ENCODE data around the gene PLCG2.

Gene PLCG2

DNA sequence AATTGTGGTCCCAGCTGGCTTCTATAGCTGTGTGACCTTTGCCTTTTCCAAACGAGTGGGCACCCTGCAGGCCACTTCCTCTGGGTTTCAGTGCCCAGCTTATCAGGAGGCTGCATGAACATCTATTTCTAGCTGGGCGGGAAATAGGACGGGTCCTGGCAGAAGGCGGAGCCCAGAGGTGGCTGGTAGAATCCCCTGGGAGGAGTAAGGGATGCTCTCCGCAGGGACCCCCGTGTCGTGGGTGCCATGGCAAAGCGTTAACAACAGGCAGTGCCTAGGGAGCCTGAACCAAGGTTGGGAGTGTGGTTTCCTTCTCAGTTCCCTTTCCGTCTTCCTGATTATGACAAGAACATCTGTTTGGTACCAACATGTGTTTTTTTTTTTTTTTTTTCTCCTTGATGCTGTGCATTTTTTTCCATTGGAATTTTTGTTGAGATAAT lies 58.2 kb downstream of the PLCG2 start:
- DNase-seq (ENCODE audit: low spot score) = no peak
- TF ChIP-seq, protein P1, sequence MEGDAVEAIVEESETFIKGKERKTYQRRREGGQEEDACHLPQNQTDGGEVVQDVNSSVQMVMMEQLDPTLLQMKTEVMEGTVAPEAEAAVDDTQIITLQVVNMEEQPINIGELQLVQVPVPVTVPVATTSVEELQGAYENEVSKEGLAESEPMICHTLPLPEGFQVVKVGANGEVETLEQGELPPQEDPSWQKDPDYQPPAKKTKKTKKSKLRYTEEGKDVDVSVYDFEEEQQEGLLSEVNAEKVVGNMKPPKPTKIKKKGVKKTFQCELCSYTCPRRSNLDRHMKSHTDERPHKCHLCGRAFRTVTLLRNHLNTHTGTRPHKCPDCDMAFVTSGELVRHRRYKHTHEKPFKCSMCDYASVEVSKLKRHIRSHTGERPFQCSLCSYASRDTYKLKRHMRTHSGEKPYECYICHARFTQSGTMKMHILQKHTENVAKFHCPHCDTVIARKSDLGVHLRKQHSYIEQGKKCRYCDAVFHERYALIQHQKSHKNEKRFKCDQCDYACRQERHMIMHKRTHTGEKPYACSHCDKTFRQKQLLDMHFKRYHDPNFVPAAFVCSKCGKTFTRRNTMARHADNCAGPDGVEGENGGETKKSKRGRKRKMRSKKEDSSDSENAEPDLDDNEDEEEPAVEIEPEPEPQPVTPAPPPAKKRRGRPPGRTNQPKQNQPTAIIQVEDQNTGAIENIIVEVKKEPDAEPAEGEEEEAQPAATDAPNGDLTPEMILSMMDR (IDR thresholded peaks at IDR 0.05; ENCODE audit: extremely low read depth, missing control alignments) = no peak

DNA sequence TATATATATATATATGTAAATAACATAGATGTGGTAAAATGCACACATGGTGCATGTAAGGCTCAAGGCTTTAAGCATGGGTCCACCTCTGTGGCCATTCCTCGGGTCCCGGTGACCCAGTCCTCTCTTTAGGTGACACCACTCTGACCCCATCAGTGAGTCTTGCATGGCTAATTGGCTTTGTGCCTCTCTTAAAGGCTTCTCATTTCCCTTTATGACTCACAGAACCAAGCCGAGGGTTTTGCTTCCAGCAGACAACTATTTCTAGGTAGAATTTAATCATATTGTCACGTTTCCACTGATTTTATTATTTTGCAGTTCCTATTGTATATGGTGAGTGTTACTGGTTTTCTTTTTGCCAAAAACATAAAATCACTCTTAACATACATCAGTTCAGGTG lies 59.7 kb downstream of the PLCG2 start:
- TF ChIP-seq, protein P1 (IDR thresholded peaks at IDR 0.05; ENCODE audit: extremely low read depth, missing control alignments) = no peak
- DNase-seq (ENCODE audit: low spot score) = peak; percentile 42

DNA sequence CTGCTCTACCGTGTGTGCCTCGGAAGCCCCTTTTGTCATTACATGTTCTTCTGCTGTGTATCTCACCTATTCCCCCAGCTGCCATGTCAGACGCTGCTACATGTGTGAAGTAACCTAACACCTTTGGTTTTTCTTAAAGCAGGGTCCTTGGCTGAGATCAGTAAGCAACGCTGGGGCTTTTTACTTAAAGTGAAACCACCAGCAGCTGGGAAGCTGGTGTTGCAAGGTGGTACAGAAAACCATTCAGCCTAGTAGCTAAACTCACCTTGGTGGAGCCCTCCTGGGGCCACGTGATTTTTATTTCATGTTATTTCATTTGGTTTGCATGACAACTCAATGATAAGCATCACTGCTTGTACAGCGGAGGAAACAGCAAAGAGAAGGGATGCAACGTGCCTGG lies 62.6 kb downstream of the PLCG2 start:
- TF ChIP-seq, protein P1 (IDR thresholded peaks at IDR 0.05; ENCODE audit: extremely low read depth, missing control alignments) = no peak
- peak; percentile 46 for DNase-seq (ENCODE audit: low spot score)

DNA sequence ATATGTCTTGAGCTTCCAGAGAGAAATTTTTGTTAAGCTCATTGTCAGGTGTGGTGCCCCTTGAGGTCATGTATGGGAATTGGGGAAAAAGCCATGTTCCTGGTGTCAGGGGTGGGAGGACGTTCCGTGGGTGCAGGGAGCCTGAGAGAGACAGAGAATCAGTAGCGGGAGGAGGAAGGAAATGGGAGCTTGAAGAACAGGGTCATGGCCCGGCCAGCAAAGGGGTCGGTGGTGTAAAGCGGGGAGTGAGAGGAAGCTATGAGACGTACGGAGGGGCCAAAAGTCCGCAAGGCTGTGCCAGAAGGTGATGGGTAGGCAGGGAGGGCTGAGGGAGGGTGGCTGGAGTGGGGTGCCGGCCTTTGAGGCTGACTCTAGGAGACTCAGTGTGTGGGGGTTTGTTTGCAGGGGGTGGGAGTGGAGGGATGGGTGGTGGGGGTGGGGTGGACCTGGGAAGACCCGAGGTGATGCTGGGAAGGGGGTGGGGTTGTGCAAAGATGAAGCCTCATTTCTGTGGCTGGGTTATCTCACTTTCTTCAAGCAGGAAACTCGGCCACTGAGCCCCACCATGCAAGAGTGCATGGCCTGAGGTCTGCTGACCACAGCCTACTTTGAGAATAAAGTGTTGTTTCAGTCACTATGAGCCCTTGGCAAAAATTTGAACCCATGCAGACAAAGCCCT lies 63.6 kb downstream of the PLCG2 start:
- TF ChIP-seq, protein P1 (IDR thresholded peaks at IDR 0.05; ENCODE audit: extremely low read depth, missing control alignments) = no peak

DNA sequence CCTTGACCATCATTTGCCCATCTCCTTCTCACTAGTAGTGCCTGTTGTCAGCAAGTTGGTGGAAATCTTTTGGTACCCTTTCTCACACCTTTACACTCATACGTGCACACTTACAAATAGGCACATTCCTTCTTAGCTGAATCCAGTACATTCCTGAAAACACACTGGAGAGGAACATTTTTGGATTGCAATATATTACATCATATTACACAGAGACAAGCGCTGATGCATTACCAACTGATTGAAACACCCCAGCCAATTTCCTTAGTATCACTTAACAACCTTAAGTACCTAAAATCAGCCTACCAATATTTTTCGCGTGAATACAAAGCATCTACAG lies 64.1 kb downstream of the PLCG2 start:
- DNase-seq (ENCODE audit: low spot score) = no peak
- TF ChIP-seq, protein P1 (IDR thresholded peaks at IDR 0.05; ENCODE audit: extremely low read depth, missing control alignments) = no peak

More for the DNA sequence above, 63.6 kb downstream of the PLCG2 start:
- peak; percentile 35 for DNase-seq (ENCODE audit: low spot score)

DNA sequence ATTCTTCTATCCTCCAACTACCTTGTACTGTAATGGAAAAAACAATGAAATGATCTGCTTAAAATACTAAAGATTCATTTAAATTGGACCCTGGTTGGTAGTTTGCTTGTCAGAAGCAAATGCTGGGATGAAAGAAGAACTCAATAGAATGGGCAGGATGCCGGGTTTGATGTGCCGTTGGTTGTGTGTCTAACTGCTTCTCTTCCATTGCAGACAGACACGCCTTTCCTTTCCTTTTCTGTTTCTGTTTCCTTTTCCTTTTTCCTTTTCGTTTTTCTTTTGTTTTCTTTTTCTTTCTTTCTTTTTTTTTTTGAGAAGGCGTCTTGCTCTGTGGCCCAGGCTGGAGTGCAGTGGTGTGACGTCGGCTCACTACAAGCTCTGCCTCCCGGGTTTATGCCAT lies 64.6 kb downstream of the PLCG2 start:
- TF ChIP-seq, protein P1 (IDR thresholded peaks at IDR 0.05; ENCODE audit: extremely low read depth, missing control alignments) = no peak
- DNase-seq (ENCODE audit: low spot score) = no peak

DNA sequence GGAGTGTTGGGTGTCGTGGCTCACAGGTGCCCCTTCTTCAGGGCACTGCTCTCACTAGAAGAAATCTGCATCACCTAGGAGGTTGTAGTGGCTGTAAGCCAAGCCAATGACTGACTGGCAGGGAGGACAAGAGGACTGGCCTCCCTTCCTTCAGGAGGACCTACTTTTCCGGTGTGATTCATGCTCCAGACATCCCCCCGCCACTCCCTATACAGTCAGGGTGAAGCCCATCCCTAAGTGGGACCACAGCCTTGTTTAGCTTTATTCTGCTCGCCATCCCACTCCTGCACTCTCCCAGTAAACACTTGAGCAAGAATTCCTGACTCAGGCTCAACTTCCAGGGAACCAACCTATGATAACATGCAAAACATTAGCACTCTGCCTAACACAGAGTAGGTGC lies 67.0 kb downstream of the PLCG2 start:
- TF ChIP-seq, protein P1 (IDR thresholded peaks at IDR 0.05; ENCODE audit: extremely low read depth, missing control alignments) = no peak
- DNase-seq (ENCODE audit: low spot score) = no peak
